GM21619 (cell line): ENCODE measurements around the gene BUD31.
A peak's percentile ranks its signal among the peaks of the same experiment; 100 is the strongest.
"Not testable (repeated sequence)": the region's sequence is repeated elsewhere in the genome, so short reads cannot be mapped to it uniquely, and the experiment has no call there.

ENCODE experiments used
- ATAC-seq: cut with Tn5 transposase; IDR thresholded peaks from one replicate; pipeline ENCODE4 v1.9.1; 2021; ENCODE audit not compliant: unreplicated experiment

BUD31 gene

DNA sequence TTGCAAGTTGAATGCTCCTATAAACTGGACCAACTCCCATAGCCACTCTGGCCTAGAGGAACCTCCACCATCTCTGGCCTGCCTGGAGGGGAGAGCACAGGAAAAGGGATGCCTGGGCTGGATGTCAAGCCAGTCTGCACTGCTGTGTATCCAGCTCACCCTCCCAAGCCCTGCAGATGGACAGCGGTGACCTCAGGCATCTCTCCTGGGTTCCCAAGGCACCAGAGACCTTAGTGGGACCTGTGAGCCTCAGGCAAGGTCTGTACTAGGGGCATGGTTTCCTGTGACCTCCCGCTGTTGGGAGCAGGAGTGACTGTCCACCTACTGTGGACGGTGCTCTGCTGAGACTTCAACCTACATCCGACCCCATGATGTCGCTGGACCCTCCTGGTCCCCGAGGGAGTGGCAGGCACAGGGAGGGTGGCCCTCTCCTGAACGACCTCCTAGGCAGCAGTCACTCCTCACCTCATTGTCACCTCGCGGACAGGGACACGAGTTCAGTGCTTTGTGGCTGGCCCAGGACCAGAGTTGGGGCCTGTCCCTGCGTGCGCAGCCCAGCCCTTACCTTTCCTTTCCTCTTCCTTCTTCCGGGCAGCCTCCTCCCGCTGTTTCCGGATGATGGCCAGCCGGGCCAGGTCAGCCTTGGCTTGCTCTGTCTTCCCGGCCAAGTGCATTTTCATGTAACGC, 11.3 kb upstream of the BUD31 start:
- no peak for ATAC-seq

DNA sequence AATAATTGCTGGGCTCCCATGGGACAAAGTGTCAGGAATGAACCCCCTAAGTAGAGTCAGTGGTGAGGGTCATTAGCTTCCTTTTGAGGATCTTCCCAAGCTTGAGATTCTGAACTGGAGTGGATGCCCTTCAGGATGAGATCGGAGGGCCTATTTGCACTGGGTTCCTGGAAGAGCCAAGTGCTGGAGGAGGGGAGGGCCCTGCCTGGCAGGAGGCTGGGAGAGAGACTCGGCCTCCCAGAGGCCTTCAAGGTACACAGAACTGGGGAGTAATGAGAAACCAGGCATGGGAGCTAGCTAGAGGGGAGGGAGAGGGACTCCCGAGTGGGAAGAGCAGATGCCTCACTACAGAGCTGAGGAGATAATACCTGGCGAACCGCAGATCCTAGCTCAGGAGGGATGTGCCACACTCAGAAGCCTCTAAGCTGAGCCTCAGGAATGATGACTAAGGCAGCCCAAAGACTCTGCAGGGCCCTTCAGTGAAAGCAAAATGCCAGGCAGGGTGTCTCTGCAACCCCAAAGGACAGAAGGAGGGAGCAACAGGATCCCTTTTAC, 9.8 kb upstream of the BUD31 start:
- no peak for ATAC-seq

DNA sequence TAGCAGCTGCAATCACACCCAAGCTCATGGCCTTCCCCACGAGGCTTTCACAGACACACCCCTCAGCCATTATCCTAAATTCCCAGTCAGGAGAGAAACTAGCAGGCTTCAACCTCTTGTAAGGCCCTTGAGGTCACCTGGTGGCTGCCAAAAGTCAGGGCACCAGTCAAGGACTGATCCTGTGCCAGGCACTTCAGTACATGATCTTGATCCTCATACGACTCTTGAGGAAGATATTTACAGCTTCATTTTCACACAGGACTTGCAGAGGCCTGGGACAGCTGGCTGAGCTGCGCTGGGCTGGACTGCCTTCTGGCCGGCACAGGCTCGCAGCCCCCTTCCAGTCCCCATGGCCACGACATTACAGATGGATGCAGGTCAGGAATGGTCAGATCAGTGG, 9.2 kb upstream of the BUD31 start:
- ATAC-seq, result no peak

DNA sequence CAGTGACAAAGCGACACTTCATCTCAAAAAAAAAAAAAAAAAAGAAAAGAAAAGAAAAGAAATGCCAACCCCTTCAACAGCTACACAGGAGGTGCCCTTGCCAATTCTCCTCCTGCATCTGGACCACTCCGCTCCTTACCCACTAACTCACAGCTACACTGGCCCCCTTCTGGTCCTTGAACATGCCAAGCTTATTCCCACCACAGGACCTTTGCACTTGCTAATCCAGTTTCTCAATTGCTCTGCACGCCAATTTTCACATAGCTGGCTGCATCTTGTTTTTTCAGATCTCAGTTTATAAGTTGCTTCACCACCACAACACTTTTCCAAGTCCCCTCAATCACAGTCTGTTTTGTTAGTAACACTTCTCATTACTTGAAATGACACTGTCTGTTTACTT, 5.9 kb upstream of the BUD31 start:
- no peak for ATAC-seq

DNA sequence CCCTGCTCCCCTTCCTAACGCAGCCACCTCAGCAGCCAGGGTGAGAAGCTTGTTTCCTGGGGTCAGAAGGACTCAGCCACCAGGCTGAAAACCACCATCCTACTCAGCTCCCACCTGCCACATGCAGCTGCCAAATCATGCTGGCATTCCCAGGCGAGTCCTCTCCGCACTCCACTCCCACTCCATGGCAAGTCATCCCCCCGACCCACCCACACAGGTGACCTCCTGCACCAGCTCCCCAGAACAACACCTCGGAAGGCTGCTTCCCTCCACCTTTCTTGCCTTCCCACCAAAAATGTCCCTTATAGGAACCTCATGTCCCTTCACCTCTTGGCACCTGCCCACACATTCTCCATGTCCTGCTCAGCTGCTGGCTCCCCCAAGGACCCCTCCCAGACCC, 5.0 kb upstream of the BUD31 start:
- no peak for ATAC-seq

DNA sequence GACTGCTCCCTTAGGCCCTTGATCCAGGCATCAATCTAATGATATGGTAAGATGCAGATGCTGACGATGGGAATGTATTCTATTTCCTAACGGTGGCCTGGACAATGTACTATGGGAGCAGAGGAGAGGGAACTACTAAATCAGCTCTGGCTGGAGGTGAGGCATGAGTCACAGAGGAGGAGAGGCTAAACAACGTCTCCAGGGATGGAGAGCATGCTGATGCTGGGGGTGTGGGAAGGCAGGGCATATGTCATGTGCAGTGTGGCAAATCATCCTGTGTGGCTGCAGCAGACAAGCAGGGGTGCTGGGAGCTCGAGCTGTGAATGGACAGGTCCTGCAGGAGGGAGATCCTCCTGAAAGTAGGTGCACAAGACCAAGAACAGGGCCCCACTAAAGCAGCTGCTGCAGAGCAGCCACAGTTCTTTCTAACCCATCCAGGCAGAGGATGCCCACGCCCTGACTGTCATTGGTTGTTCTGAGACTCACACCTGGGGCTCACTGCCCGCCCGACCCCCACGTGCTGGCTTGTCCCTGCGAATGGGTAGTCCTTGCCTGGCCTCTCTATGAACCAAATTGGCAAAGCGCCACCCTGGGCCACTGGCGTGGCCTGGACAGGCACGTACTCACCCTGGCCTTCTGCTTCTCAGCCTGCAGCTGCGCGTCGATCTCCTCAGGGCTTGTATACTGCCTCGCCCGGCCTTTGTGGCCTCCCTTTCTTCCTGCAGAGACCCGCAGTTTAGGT, 4.4 kb upstream of the BUD31 start:
- ATAC-seq, result no peak

DNA sequence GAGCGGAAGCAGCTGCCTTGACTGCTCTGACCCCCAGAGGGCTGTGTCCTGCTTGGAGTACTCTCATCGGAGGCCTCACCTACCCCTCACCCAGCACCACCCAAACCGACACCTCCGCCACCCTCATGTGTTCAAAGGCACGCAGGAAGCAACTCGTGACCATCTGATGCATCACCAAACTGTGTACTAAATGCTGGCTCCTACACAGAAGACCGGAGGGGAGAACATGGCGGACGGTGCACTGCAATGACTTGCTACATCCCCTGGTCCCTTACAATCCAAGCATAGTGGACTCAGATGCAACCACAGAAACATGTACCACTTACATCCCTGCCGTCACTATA, 3.8 kb upstream of the BUD31 start:
- ATAC-seq, result no peak

DNA sequence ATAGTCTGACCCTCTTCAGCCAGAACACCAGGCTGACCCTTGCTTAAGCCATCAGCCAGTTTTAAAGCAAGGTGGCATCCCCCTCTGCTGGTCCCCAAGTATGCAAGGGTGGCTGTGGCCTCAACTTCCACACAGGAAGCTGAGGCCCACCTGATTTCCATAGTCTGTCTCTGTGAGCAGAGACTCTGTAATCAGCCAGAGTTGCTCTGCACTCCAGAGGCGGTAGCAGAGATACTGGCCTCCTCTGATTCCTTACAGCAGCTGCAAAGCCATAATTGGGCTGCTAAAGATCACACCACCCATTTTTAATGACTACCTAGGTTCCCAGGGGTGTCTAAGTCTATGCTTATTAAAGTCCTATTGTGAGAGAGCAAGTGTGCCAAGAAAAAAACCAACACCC, 2.2 kb upstream of the BUD31 start:
- ATAC-seq, result no peak

DNA sequence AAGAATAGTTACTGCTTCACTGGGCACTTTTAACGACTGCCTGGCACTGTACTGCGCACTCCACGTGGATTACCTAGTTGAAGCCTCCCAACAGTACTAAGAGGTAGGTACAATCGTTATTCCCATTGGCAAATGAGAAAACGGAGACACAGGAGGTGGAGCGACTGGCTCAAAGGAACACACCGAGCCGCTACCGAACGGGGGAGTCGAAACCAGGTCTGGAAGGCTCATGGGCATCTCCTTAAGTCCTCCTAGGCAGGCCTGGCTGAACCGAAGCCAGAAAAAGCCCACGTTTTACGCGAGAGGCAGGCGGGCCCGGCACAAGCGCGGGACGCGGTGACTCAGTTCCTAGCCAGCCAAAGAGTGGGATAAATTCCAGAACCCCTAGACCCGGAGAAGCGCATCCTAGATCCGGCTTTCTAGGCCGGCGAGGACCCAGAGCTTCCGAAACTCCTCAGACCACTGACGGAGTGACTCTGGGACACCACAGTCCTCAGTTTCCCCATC, 844 bp upstream of the BUD31 start:
- peak; percentile 3 for ATAC-seq

DNA sequence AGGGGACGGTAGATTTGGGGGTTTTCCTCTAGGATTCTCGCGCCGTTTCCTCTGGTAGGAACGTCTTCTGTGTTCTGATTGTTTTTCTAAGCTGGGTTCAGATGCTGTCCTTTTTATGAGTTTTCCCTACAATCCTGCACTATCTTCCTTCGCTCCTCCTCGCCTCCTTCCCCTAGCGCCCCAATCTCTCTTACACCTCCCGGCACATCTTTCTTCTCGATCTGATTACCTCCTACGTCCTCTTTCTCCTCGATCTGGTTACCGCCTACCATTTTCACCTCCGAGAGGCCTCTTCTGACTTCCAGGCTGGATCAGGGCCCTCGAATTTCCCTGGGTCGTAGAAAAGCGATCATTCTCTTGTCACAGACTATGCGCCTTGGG, 413 bp downstream of the BUD31 start:
- ATAC-seq, result peak; percentile 8

DNA sequence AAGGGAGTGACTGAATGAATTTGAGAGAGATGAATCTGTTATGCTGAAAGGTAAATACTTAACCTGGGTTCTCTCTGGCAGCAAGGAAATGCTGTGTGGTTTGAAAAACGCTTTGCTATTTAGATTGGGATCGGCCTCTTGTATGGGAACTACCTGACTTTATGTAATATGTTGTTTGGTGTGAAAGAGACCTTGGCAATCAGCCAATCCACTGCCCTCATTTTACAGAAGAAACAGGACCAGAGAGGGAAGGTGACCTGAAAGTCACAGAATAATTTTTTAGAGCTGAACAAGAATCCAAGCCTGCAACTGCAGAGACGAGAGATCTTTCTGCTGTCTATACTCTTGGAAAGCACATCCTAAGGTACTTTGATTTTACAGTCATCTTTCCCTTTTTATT, 1.0 kb downstream of the BUD31 start:
- ATAC-seq, result no peak

DNA sequence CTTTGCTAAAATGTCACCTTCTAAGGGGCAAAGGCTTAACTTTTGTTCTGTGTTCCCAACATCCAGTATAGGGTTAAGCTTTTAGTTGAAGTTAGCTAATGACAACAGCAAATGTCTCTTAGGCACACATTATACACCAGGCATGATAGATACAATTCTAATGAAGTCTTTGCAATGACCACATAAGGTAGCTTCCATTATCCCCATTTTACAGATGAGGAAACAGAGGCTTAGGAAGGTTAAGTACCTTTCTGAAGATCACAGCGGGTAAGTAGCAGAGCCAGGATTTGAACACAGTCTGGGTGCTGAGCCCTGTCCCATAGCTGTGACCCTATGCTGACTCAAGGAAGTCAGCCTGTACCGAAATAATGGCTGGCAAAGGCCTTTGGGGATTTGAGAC, 1.9 kb downstream of the BUD31 start:
- ATAC-seq, result no peak

DNA sequence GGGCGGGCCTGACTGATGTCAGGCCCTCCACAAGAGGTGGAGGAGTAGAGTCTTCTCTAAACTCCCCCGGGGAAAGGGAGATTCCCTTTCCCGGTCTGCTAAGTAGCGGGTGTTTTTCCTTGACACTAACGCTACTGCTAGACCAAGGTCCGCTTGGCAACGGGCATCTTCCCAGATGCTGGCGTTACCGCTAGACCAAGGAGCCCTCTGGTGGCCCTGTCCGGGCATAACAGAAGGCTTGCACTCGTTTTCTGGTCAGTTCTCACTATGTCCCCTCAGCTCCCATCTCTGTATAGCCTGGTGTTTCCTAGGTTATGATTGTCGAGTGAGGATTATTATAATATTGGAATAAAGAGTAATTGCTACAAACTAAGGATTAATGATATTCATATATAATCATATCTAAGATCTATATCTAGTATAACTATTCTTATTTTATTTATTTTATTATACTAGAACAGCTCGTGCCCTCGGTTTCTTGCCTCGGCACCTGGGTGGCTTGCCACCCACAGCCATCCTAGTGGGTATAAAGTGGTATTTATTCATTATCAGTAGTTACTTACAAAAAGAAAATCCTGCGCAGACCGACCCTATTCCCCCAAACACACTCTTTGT, 6.9 kb downstream of the BUD31 start:
- ATAC-seq, result not testable (repeated sequence)

DNA sequence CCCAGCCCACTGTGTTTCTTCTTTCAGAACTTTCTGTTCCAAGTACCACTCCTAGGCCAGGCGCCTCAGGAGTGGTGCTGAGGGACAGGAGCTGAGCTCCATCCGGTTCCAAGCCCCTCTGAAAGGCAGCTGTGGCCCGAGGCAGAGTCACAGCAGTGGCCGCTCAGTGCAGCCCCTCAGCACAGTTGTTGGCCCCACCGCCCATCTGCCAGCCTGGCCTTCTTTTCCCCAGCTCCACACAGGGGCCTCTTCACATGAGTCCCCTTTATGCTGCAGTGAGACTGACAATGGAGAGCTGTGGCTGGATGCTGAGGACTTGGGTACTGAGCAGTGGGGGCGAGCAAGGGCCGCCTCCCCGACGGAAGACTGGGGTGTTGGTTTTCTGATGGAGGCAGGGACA, 9.5 kb downstream of the BUD31 start:
- ATAC-seq, result no peak

DNA sequence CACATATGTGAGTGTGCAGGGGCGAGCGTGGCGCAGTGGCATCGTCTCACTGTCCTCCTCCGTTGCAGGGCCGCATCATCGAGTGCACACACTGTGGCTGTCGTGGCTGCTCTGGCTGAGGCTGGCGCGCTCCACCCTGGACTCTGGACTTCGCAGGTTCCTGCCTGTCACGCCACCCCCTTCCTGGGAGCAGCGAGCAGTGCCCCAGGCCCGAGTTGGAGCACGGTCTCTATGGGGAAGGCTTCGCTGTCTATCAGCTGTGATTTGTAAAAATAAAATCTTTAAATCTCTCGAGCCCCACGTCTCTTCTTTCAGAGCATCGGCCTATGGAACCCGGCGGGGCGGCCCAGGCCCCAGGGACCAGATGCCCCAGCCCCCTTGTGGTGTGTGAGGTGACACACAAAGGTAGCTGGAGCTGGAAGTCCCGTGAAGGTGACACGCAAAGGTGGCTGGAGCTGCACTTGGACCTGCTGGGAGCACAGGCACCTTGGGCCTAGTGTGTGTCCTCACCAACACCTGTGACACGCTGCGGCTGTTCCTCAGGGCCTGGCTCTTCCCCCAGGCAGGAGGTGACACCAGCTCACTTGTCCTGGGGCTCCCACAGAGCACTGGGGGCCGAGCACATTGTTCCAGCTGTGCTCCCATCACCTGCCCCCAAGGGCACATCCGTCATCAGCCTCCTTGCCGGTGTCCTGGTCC, 10.7 kb downstream of the BUD31 start:
- ATAC-seq, result no peak

DNA sequence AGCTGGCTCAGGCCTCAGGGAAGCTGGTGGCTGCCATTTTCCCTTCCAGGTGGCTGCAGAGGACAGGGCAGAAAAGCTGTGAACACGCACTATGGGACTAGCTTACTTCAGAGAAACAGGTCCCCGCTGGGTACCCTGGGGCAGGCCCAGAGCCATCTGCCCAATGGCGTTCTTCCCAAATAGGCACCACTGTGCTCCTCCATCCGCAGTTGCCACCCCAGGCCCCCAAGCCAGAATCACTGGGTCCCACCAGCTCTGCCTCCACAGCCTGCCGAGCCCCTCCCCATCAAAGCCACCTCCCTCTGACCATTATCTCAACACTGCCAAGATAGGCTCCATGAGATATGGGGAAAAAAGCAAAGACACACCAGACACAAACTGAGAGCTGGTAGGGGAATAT, 11.4 kb downstream of the BUD31 start:
- ATAC-seq, result no peak

DNA sequence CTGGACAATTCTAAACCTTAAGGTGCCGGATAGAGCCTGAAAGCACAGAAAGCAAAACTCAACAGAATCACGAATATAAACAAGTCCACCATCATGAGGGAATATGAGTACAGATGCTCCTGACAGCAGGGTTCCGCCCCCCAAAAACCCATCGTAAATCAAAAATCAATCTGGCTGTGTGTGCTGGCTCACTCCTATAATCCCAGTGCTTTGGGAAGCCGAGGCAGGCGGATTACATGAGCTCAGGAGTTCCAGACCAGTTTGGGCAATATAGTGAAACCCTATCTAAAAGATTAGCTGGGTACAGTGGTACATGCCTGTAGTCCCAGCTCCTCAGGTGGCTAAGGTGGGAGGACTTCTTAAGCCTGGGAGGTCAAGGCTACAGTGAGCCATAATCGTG, 12.2 kb downstream of the BUD31 start:
- no peak for ATAC-seq

DNA sequence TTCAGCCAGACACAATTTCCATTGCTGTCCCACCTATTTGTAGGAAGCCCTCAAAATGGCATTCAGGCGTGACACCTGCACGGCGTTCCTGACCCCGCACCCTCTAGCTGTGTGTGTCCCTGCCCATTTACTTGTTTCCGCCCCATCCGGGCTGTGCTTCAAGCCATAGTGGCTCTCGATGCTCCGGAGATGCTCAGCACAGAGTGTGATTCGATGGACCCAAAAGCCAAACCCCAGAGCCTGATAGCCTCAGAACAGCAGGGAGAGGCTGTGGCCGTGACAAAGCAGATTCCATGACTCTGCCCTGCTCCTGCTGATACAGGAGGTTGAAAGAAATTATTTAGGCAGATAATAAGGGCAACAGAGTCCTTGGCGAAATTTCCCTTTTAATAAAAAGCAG, 13.4 kb downstream of the BUD31 start:
- ATAC-seq, result no peak

DNA sequence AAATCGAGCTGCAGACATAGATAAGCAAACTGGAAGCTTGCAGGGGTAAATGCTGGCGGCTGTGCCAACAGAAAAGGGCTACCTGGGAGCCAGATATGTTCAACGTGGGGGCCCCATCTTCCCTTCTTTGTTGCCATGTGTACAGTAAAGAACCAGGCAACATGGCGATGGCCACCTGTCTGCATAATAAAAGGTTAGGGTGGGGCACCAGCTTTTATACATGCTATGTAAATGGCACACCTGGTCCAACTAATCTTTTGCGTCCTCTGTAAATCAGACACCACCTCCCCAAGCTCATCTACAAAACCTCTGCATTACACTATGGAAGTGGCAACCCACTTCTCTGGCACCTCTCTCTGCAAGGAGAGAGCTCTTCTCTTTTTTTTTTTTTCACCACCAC, 13.9 kb downstream of the BUD31 start:
- no peak for ATAC-seq

DNA sequence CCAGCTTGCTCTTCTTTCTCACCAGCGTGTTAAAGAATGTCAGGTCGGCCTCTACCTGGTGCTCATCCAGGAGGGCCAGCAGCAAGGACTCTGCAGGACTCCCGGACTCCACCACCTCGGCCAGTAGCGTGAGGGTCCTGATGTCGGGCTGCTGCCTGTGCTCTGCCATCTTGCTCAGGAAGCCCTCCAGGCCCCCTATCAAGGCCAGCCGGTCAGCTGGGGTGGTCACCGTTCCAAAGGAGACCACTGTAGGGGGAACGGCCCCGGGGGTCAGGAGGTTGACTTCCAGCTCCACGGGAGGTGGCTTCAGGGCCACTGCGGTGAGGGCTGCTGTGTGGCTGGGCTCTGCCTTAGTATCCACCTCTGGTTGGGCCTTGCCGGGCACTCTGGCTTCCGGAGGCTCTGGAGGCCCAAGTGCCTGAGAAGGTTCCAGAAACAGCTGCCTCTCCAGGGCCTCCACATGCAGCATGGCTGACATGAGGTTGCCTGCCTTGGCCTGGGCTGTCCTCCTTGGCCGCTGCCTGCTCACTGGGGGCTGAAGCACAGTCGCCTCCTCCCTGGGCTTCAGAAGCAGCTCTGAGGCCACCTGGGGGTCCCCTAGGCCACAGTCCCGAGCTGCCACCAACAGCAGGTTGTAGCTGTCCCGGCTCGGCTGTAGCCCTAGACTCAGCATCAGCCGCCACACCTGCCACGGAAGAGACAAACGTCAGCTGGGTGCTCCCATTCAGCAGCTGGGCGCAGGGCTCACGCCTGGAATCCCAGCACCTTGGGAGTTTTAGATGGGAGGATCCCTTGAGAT, 16.4 kb downstream of the BUD31 start:
- ATAC-seq, result no peak
